Hepatocyte (in vitro differentiated cells): ENCODE measurements around the gene UMAD1. TPM values are rescaled to one million over a fixed set of nuclear protein-coding genes. Genes with fewer than 3 reads are reported as not detected.

Source experiments
- DNase-seq: peaks from one replicate; pipeline ENCODE4 v3.0.0-alpha.2; 2016; ENCODE audit warnings: low spot score
- H2AFZ ChIP-seq: fragments of 200-600 bp; sonication (generic); 2 replicates; pipeline ENCODE4 v1.6.0; 2016; ENCODE audit warnings: antibody characterized with exemption, mild to moderate bottlenecking
- H3K27ac ChIP-seq: fragments of 200-600 bp; sonication (generic); 2 replicates; pipeline ENCODE4 v1.5.1; 2016; ENCODE audit warnings: mild to moderate bottlenecking
- H3K27me3 ChIP-seq: fragments of 200-600 bp; sonication (generic); 2 replicates; pipeline ENCODE4 v1.6.1; 2016
- H3K36me3 ChIP-seq: fragments of 200-600 bp; sonication (generic); replicated peaks from 2 replicates; pipeline ENCODE4 v1.5.1; 2016; ENCODE audit warnings: low read depth; ENCODE audit not compliant: insufficient read depth
- H3K4me1 ChIP-seq: fragments of 200-600 bp; sonication (generic); 2 replicates; pipeline ENCODE4 v1.5.1; 2016; ENCODE audit warnings: mild to moderate bottlenecking, moderate library complexity; ENCODE audit not compliant: insufficient read depth
- H3K4me2 ChIP-seq: fragments of 200-600 bp; sonication (generic); 2 replicates; pipeline ENCODE4 v1.6.0; 2016
- H3K4me3 ChIP-seq: fragments of 200-600 bp; sonication (generic); 2 replicates; pipeline ENCODE4 v1.5.1; 2016; ENCODE audit warnings: mild to moderate bottlenecking
- H3K79me2 ChIP-seq: fragments of 200-600 bp; sonication (generic); 2 replicates; pipeline ENCODE4 v1.6.0; 2017; ENCODE audit warnings: mild to moderate bottlenecking
- H3K9me2 ChIP-seq: fragments of 200-600 bp; sonication (generic); replicated peaks from 2 replicates; pipeline ENCODE4 v1.6.0; 2017; ENCODE audit warnings: mild to moderate bottlenecking; ENCODE audit not compliant: insufficient read depth
- H3K9me3 ChIP-seq: fragments of 200-600 bp; sonication (generic); 2 replicates; pipeline ENCODE4 v1.5.1; 2016; ENCODE audit warnings: low read depth, mild to moderate bottlenecking
- H4K20me1 ChIP-seq: fragments of 200-600 bp; sonication (generic); 2 replicates; pipeline ENCODE4 v1.6.0; 2016; ENCODE audit warnings: mild to moderate bottlenecking; ENCODE audit not compliant: insufficient read depth, poor library complexity, severe bottlenecking
- CTCF ChIP-seq: fragments of 200-600 bp; sonication (generic); IDR thresholded peaks from 2 replicates; pipeline ENCODE4 v1.5.1; 2016; ENCODE audit warnings: antibody characterized with exemption, mild to moderate bottlenecking; ENCODE audit not compliant: poor library complexity
- EZH2 ChIP-seq: fragments of 200-600 bp; sonication (generic); IDR thresholded peaks from 2 replicates; pipeline ENCODE4 v1.6.1; 2016; ENCODE audit warnings: antibody characterized with exemption, mild to moderate bottlenecking, borderline replicate concordance
- EZH2phosphoT487 ChIP-seq: fragments of 200-600 bp; sonication (generic); IDR thresholded peaks from one replicate; pipeline ENCODE4 v1.6.1; 2018; ENCODE audit warnings: antibody characterized with exemption, mild to moderate bottlenecking, low read depth, moderate library complexity; ENCODE audit not compliant: unreplicated experiment, severe bottlenecking
- WGBS: methylation state at CpG from one replicate; pipeline ENCODE4 v1.1.6; 2016; ENCODE audit warnings: low lambda C conversion rate; ENCODE audit errors: missing lambda C conversion rate; 5-methylcytosine and 5-hydroxymethylcytosine counted together
- polyA plus RNA-seq: library from polyadenylated mRNA; unstranded; fragments of >200 nt; fragmentation: Nextera tagmentation; extraction: Ambion mirVana; gene quantifications from 2 replicates; pipeline ENCODE4 v1.2.1, GENCODE V29; 2016
- total RNA-seq: library from RNA; depleted of rRNA; stranded (reverse); fragments of >200 nt; gene quantifications from 2 replicates; pipeline ENCODE4 v1.2.3, GENCODE V29; 2014

UMAD1 gene
- total and polyA plus RNA-seq, 2 experiments from 2014 or later: 15.7 to 29.0 TPM

- Histone ChIP-seq H3K36me3 (no peaks in the 10 kb centered on the region), H3K4me1 (no peaks in the 10 kb centered on the region), H3K79me2 (no peaks in the 10 kb centered on the region), H3K27ac (no peak overlapping the region), H3K4me2 (no peak overlapping the region), H4K20me1 (no peaks in the 10 kb centered on the region), H3K9me2 (no peaks in the 10 kb centered on the region), H3K4me3 (no peak overlapping the region), H3K27me3 (no peaks in the 10 kb centered on the region), H3K9me3 (no peaks in the 10 kb centered on the region), H2AFZ (no peak overlapping the region)
- TF ChIP-seq EZH2phosphoT487: no peak
- TF ChIP-seq CTCF: no peak
- no peak for TF ChIP-seq EZH2
- WGBS: 86% methylated on average over 1 of the region's 1 CpG
- no peak for DNase-seq
These were observed 168.1 kb downstream of the UMAD1 start for GRCh38 chr7:7808626-7809025.

- H2AFZ ChIP-seq: no peak overlapping the region
- H3K27me3 ChIP-seq: no peaks in the 10 kb centered on the region
- H3K36me3 ChIP-seq: no peaks in the 10 kb centered on the region
- no peak overlapping the region for H3K4me2 ChIP-seq
- no peaks in the 10 kb centered on the region for H3K9me3 ChIP-seq
- no peak overlapping the region for H3K27ac ChIP-seq
- no peaks in the 10 kb centered on the region for H3K4me1 ChIP-seq
- H3K4me3 ChIP-seq: no peak overlapping the region
- TF ChIP-seq EZH2: no peak
- no peak for TF ChIP-seq CTCF
- TF ChIP-seq EZH2phosphoT487: no peak
- DNase-seq: no peak
- H3K79me2 ChIP-seq: no peaks in the 10 kb centered on the region
- H4K20me1 ChIP-seq: no peaks in the 10 kb centered on the region
- WGBS: 86% methylated on average over 1 of the region's 1 CpG
- no peaks in the 10 kb centered on the region for H3K9me2 ChIP-seq
These were observed 169.8 kb downstream of the UMAD1 start for GRCh38 chr7:7810380-7810779.

GRCh38 chr7:7810826-7811225 is 170.3 kb downstream of the UMAD1 start:
- no peak overlapping the region for H3K4me2 ChIP-seq
- H3K79me2 ChIP-seq: no peaks in the 10 kb centered on the region
- WGBS: 93% methylated on average over 2 of the region's 2 CpGs
- H3K27ac ChIP-seq: no peak overlapping the region
- TF ChIP-seq EZH2 (no peak), CTCF (no peak), EZH2phosphoT487 (no peak)
- no peaks in the 10 kb centered on the region for H3K27me3 ChIP-seq
- no peaks in the 10 kb centered on the region for H3K9me3 ChIP-seq
- H3K9me2 ChIP-seq: no peaks in the 10 kb centered on the region
- DNase-seq: no peak
- no peaks in the 10 kb centered on the region for H3K4me1 ChIP-seq
- H3K4me3 ChIP-seq: no peak overlapping the region
- H2AFZ ChIP-seq: no peak overlapping the region
- H3K36me3 ChIP-seq: no peaks in the 10 kb centered on the region
- H4K20me1 ChIP-seq: no peaks in the 10 kb centered on the region

GRCh38 chr7:7812112-7812511 is 171.6 kb downstream of the UMAD1 start:
- Histone ChIP-seq H3K9me3 (no peaks in the 10 kb centered on the region), H3K4me3 (no peak overlapping the region), H3K4me1 (no peaks in the 10 kb centered on the region), H3K36me3 (no peaks in the 10 kb centered on the region), H3K9me2 (no peaks in the 10 kb centered on the region), H3K27ac (no peak overlapping the region), H3K27me3 (no peaks in the 10 kb centered on the region), H4K20me1 (no peaks in the 10 kb centered on the region), H2AFZ (no peak overlapping the region), H3K4me2 (no peak overlapping the region), H3K79me2 (no peaks in the 10 kb centered on the region)
- DNase-seq: no peak
- TF ChIP-seq CTCF (no peak), EZH2 (no peak), EZH2phosphoT487 (no peak)
- WGBS: 93% methylated on average over 1 of the region's 1 CpG
